ENCODE measurements around the gene TBC1D2B.

The TBC1D2B gene

DNA sequence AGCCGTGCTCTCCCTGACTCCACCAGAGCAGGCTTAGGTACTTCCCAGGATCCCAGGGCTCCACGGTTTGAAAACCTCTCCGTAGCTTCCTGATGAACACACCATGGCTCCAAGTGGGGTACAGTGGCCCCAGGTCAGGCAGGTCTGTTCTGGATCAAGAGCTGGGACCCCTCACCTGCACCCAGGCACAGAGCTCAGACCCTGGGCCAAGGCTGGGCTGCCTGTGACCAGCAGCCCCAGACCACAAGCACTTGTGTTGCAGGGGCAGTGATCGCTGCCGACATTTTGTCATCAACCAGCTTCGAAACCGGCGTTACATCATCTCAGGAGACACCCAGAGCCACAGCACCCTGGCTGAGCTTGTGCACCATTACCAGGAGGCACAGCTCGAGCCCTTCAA lies 20.2 kb upstream of the TBC1D2B start:
- H3K4me3 ChIP-seq (ENCODE audit: low read length), result no peak overlapping the region
- TF ChIP-seq, protein P1, sequence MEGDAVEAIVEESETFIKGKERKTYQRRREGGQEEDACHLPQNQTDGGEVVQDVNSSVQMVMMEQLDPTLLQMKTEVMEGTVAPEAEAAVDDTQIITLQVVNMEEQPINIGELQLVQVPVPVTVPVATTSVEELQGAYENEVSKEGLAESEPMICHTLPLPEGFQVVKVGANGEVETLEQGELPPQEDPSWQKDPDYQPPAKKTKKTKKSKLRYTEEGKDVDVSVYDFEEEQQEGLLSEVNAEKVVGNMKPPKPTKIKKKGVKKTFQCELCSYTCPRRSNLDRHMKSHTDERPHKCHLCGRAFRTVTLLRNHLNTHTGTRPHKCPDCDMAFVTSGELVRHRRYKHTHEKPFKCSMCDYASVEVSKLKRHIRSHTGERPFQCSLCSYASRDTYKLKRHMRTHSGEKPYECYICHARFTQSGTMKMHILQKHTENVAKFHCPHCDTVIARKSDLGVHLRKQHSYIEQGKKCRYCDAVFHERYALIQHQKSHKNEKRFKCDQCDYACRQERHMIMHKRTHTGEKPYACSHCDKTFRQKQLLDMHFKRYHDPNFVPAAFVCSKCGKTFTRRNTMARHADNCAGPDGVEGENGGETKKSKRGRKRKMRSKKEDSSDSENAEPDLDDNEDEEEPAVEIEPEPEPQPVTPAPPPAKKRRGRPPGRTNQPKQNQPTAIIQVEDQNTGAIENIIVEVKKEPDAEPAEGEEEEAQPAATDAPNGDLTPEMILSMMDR (conservative IDR thresholded peaks at IDR 0.05; ENCODE audit: low read depth, low read length), result no peak
- DNase-seq (ENCODE audit: low read depth), result no peak

DNA sequence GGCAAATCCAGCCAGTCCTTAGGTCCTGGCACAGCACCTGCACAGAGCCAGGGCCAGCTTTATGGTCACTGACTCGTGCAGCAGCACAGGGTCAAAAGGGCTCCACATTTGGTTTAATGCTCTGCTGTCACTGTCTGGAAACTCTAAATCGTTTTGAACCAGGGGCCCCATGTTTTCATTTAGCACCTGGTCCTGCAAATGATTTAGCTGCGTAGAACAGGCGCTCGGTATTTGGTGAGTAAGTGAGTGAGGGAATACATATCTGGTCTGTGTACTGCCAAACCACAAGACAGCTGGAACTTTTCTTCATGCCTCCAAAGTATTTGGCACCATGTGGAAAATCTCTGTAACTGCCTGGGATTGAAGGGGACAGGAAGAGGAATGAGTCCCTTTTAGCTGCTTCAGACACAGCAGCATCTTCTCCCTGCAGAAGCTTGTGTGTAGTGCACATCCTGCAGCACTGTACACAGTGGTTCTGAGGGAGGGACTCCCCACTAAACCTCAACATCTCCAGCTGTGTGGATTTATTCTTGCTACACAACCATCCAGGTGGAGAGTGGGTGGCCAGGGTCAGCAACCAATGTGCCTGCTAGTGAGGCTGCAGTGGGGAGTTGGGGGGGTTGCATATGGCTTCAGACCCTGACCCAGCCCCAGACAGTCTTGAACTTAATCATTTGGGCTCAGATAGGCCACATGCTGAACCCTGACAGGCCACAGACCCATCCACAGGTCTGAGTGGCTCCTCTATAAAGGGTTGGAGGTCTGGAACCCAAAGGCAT lies 15.9 kb upstream of the TBC1D2B start:
- no peak overlapping the region for H3K4me3 ChIP-seq (ENCODE audit: low read length)
- no peak for DNase-seq (ENCODE audit: low read depth)
- TF ChIP-seq, protein P1 (conservative IDR thresholded peaks at IDR 0.05; ENCODE audit: low read depth, low read length), result no peak

DNA sequence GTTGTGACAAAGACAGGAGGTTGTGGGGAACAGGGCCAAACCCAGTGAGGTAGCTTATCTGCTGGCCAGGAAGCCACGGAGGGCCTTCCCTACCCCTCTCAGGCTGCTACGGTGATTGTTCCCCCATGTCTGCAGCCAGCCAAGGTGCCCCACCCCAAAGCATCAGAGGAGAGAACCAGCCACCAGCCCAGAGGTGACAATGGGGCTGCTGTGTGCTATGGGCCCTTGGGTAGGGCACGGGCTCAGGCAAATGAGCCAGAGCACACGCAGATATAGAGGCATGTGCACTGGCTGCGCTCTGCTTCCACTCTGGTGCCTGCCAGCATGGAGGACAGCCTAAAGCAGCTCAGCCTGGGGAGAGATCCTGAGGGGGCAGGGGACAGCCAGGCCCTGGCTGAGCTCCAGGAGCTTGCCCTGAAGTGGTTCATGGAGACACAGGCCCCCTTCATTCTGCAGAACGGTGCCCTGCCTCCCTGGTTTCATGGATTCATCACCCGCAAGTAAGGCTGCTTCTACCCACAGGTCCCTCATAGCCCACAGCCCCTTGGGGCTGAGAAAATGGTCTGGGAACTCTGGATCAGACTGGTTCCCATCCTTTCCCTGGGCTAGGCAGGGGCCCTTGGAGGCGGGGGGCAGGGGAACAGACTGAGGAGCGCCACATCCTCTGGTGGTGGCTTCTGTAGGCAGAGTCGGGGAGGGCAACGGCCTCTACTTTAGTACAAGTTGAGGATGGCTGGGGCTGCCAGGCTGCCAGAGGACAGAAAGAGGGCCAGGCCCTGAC lies 14.9 kb upstream of the TBC1D2B start, which contains the start of gene SH2D7:
TSS of gene SH2D7 (plus strand) at position 301 of the 781 bp plus-strand sequence. CDS start at position 325, 24 bp downstream.
- TF ChIP-seq, protein P1 (conservative IDR thresholded peaks at IDR 0.05; ENCODE audit: low read depth, low read length), result no peak
- DNase-seq (ENCODE audit: low read depth), result no peak
- H3K4me3 ChIP-seq (ENCODE audit: low read length), result no peak within 1 kb of the TSS

DNA sequence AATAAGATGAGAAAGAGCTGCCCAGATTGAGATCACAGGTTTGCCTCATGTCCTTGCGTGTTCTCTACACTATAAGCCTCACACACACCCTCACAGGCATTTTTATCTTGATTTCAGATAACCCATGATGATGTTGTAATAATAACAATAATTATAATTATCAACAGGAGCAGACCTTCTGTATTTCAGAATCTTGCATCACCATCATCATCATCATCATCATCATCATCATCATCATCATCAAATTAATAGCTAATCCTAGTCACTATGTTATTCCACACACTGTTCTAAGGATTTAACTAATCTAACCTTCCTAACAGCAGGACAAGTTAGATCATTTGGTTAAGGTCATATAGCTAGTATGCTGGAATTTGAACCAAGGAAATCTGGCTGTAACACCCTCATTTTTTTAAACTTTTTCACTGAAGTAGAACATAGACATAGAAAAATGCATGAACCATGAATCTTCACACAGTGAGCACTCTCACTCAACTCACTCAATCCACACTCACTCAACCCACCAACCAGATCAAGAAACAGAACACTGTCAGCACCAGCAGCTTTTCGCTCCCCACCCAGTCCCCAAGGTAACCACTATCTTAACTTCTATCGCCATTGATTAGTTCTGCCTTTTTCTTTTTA lies 13.0 kb upstream of the TBC1D2B start:
- no peak overlapping the region for H3K4me3 ChIP-seq (ENCODE audit: low read length)
- no peak for DNase-seq (ENCODE audit: low read depth)
- TF ChIP-seq, protein P1 (conservative IDR thresholded peaks at IDR 0.05; ENCODE audit: low read depth, low read length), result no peak

DNA sequence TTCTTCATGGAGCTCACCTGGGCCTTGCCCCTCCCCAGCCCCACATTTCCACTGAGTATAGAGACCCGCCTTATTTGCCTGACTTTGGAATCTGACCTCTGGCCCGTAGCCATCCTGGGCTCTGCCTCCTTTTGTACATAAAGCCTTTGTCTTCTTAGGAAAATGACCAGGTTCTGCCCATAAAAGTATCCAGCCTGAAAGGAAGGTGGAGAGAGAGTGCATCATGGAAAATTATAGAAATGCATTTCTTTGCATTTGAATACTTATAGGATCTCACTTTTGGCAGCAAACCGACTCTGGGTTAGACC lies 11.2 kb upstream of the TBC1D2B start:
- TF ChIP-seq, protein P1 (conservative IDR thresholded peaks at IDR 0.05; ENCODE audit: low read depth, low read length), result no peak
- H3K4me3 ChIP-seq (ENCODE audit: low read length), result no peak overlapping the region
- DNase-seq (ENCODE audit: low read depth), result no peak

DNA sequence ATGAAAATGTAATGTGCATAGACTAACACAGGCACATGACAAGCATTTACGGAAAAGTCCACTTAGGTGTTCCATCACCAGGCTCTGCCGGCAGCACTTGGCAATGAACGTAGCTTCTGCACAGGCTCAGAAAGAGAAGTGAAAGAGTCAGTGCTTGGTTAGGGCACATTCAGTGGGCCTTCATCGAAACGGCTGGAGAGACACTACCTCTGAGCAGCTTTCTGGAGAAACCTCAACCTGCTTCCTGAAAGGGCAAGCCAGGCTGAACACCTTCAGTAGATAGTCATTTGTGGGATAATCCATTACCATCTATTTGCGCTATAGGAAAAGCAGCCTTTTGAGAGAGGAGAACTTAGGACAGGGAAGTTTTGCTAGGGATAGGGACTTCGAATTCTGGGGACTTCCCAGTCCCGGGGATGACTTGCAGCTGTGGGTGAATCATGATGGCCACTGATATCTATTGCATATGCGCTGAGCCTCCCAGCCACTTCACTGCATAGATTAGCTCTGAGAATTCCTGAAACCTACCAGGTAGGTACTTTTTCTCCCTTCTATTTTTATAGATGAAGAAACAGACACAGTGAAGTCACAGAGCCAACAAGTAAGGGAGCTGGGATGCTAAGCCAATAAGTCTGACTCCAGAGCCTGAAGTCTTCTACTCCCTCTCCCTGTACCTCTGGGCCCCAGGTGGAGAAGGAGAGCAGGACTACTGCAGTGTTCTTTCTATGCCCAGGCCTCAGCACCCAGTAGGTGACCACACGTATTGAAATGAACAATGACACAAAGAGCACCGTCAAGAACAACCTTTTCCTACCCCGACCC lies 10.7 kb upstream of the TBC1D2B start:
- TF ChIP-seq, protein P1 (conservative IDR thresholded peaks at IDR 0.05; ENCODE audit: low read depth, low read length), result no peak
- no peak for DNase-seq (ENCODE audit: low read depth)

More for the DNA sequence above, 10.7 kb upstream of the TBC1D2B start:
- H3K4me3 ChIP-seq (ENCODE audit: low read length), result no peak overlapping the region

Data from retinal pigment epithelial cell (primary cell).